ENCODE data around the gene TNFSF18.

TNFSF18 gene

GRCh38 chr1:173038875-173039554, 11.7 kb downstream of the TNFSF18 start:
- no peak for DNase-seq

- DNase-seq, result no peak
Measured at GRCh38 chr1:173024543-173024942, 26.2 kb downstream of the TNFSF18 start.

- DNase-seq, result no peak
Measured at GRCh38 chr1:173023343-173023742, 27.4 kb downstream of the TNFSF18 start.

- peak; percentile 18 for DNase-seq
Measured at GRCh38 chr1:173020138-173020750, 30.5 kb downstream of the TNFSF18 start.

- no peak for DNase-seq
Measured at GRCh38 chr1:173017792-173018191, 32.9 kb downstream of the TNFSF18 start.

- DNase-seq, result no peak
Measured at GRCh38 chr1:173016419-173016818, 34.3 kb downstream of the TNFSF18 start.

GRCh38 chr1:173015629-173016028, 35.1 kb downstream of the TNFSF18 start:
- no peak for DNase-seq

- no peak for DNase-seq
Measured at GRCh38 chr1:173014160-173014559, 36.6 kb downstream of the TNFSF18 start.

GRCh38 chr1:173012126-173012525, 38.6 kb downstream of the TNFSF18 start:
- DNase-seq, result no peak

- DNase-seq, result peak; percentile 18
Measured at GRCh38 chr1:173009597-173009996, 41.1 kb downstream of the TNFSF18 start.

GRCh38 chr1:173005196-173005864, 45.4 kb downstream of the TNFSF18 start:
- no peak for DNase-seq

GRCh38 chr1:173002891-173003838, 47.6 kb downstream of the TNFSF18 start:
- DNase-seq, result no peak

- no peak for DNase-seq
Measured at GRCh38 chr1:172999349-172999748, 51.4 kb downstream of the TNFSF18 start.

- DNase-seq, result no peak
Measured at GRCh38 chr1:172997941-172998361, 52.8 kb downstream of the TNFSF18 start.

GRCh38 chr1:172993640-172994039, 57.1 kb downstream of the TNFSF18 start:
- DNase-seq, result no peak

GRCh38 chr1:172991674-172992400, 58.9 kb downstream of the TNFSF18 start:
- DNase-seq, result no peak

- DNase-seq, result no peak
Measured at GRCh38 chr1:172990598-172991215, 60.0 kb downstream of the TNFSF18 start.

All from CD4-positive, alpha-beta T cell treated with Interleukin-15 for 1 hour (primary cell).